ENCODE results near the gene NHP2.
A peak's percentile ranks its signal among the peaks of the same experiment; 100 is the strongest.

Gene NHP2

GRCh38 chr5:178142642-178143041 is 11.0 kb downstream of the NHP2 start:
- no peak overlapping the region for H3K27ac ChIP-seq (replicated peaks; ENCODE audit: low read length)
- H3K4me3 ChIP-seq (ENCODE audit: low read length in 2 of 2) = no peak overlapping the region
- no peak overlapping the region for H2BK12ac ChIP-seq (ENCODE audit: low read length)
- no peak overlapping the region for H2BK5ac ChIP-seq (ENCODE audit: low read length)
- no peak overlapping the region for H2BK120ac ChIP-seq (ENCODE audit: low read depth, low read length)
- H3K4me1 ChIP-seq (ENCODE audit: control insufficient read depth in 2 of 2, insufficient read depth in 1 of 2, low read depth in 1 of 2, low read length in 2 of 2) = no peaks in the 10 kb centered on the region
- H3K79me1 ChIP-seq (ENCODE audit: low read depth, low read length) = peaks cover 5% of the 10 kb centered on the region
- WGBS, 2 donors (ENCODE audit: extremely low coverage in 2 of 2, insufficient read length in 2 of 2, insufficient replicate concordance in 1 of 2) = no CpG with 5 or more reads among the region's 20 CpGs
- H3K36me3 ChIP-seq (replicated peaks in 1 of 2; ENCODE audit: control insufficient read depth in 2 of 2, insufficient read depth in 2 of 2, low read length in 2 of 2) = peaks cover 38 to 94% of the 10 kb centered on the region in 2 donors
- H2BK15ac ChIP-seq (ENCODE audit: low read length) = no peak overlapping the region
- no peaks in the 10 kb centered on the region for H3K9me3 ChIP-seq (replicated peaks in 1 of 2; ENCODE audit: control insufficient read depth in 2 of 2, insufficient read depth in 1 of 2, low read depth in 1 of 2, low read length in 2 of 2)
- DNase-seq (ENCODE audit: low spot score) = no peak
- H3K27me3 ChIP-seq (ENCODE audit: control insufficient read depth in 3 of 3, insufficient read depth in 3 of 3, low read depth in 1 of 3, low read length in 3 of 3) = no peaks in the 10 kb centered on the region
- H3K23ac ChIP-seq (ENCODE audit: low read depth, low read length, poor library complexity) = no peak overlapping the region
- no peak overlapping the region for H3K4me2 ChIP-seq (ENCODE audit: insufficient read depth, low read length, poor library complexity, severe bottlenecking)
- H3K14ac ChIP-seq (ENCODE audit: low read length) = no peak overlapping the region
- no peak overlapping the region for H2AK5ac ChIP-seq (ENCODE audit: low read depth, low read length)
- no peak overlapping the region for H2AFZ ChIP-seq (ENCODE audit: low read length)
- H3K4ac ChIP-seq (ENCODE audit: low read length) = no peak overlapping the region
- H4K91ac ChIP-seq (ENCODE audit: low read depth, low read length, poor library complexity) = no peak overlapping the region
- H3K9ac ChIP-seq (ENCODE audit: low read depth, low read length, poor library complexity) = no peak overlapping the region
- no peak overlapping the region for H4K8ac ChIP-seq (ENCODE audit: low read depth, low read length)
- H3K18ac ChIP-seq (ENCODE audit: low read length) = no peak overlapping the region

GRCh38 chr5:178141550-178141949 is 12.1 kb downstream of the NHP2 start:
- no peak overlapping the region for H3K27ac ChIP-seq (replicated peaks; ENCODE audit: low read length)
- no peak overlapping the region for H3K4me2 ChIP-seq (ENCODE audit: insufficient read depth, low read length, poor library complexity, severe bottlenecking)
- no peak overlapping the region for H2BK5ac ChIP-seq (ENCODE audit: low read length)
- no peak overlapping the region for H2AK5ac ChIP-seq (ENCODE audit: low read depth, low read length)
- H2BK15ac ChIP-seq (ENCODE audit: low read length) = no peak overlapping the region
- no peak overlapping the region for H3K4ac ChIP-seq (ENCODE audit: low read length)
- no peak overlapping the region for H2AFZ ChIP-seq (ENCODE audit: low read length)
- H3K18ac ChIP-seq (ENCODE audit: low read length) = no peak overlapping the region
- H3K9me3 ChIP-seq (replicated peaks in 1 of 2; ENCODE audit: control insufficient read depth in 2 of 2, insufficient read depth in 1 of 2, low read depth in 1 of 2, low read length in 2 of 2) = no peaks in the 10 kb centered on the region
- peaks cover 32 to 92% of the 10 kb centered on the region in 2 donors for H3K36me3 ChIP-seq (replicated peaks in 1 of 2; ENCODE audit: control insufficient read depth in 2 of 2, insufficient read depth in 2 of 2, low read length in 2 of 2)
- no peaks in the 10 kb centered on the region for H3K4me1 ChIP-seq (ENCODE audit: control insufficient read depth in 2 of 2, insufficient read depth in 1 of 2, low read depth in 1 of 2, low read length in 2 of 2)
- H2BK120ac ChIP-seq (ENCODE audit: low read depth, low read length) = no peak overlapping the region
- no CpG with 5 or more reads among the region's 4 CpGs for WGBS, 2 donors (ENCODE audit: extremely low coverage in 2 of 2, insufficient read length in 2 of 2, insufficient replicate concordance in 1 of 2)
- H3K9ac ChIP-seq (ENCODE audit: low read depth, low read length, poor library complexity) = no peak overlapping the region
- no peak overlapping the region for H4K8ac ChIP-seq (ENCODE audit: low read depth, low read length)
- H3K23ac ChIP-seq (ENCODE audit: low read depth, low read length, poor library complexity) = no peak overlapping the region
- no peak overlapping the region for H3K14ac ChIP-seq (ENCODE audit: low read length)
- DNase-seq (ENCODE audit: low spot score) = no peak
- H4K91ac ChIP-seq (ENCODE audit: low read depth, low read length, poor library complexity) = no peak overlapping the region
- no peaks in the 10 kb centered on the region for H3K27me3 ChIP-seq (ENCODE audit: control insufficient read depth in 3 of 3, insufficient read depth in 3 of 3, low read depth in 1 of 3, low read length in 3 of 3)
- H3K4me3 ChIP-seq (ENCODE audit: low read length in 2 of 2) = no peak overlapping the region
- H3K79me1 ChIP-seq (ENCODE audit: low read depth, low read length) = peaks cover 2% of the 10 kb centered on the region
- no peak overlapping the region for H2BK12ac ChIP-seq (ENCODE audit: low read length)

DNA sequence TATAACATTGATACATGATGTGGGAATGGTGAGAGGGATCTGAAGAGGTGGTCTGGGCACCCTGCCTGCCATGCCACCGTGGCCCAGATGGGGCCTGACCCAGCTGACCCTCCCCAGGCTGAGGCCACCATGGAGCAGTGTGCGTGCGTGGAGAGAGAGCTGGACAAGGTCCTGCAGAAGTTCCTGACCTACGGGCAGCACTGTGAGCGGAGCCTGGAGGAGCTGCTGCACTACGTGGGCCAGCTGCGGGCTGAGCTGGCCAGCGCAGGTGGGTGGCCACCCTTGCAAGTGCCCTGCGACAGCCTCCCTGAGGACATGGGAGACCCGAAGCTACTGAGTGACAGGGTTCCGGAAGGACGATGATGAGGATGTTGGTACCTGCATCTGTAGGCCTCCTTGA is 15.7 kb downstream of the NHP2 start:
- no peak overlapping the region for H3K4ac ChIP-seq (ENCODE audit: low read length)
- no peak overlapping the region for H3K14ac ChIP-seq (ENCODE audit: low read length)
- peaks cover 20 to 87% of the 10 kb centered on the region in 2 donors for H3K36me3 ChIP-seq (replicated peaks in 1 of 2; ENCODE audit: control insufficient read depth in 2 of 2, insufficient read depth in 2 of 2, low read length in 2 of 2)
- DNase-seq (ENCODE audit: low spot score) = no peak
- no peak overlapping the region for H3K27ac ChIP-seq (replicated peaks; ENCODE audit: low read length)
- no CpG with 5 or more reads among the region's 12 CpGs for WGBS, 2 donors (ENCODE audit: extremely low coverage in 2 of 2, insufficient read length in 2 of 2, insufficient replicate concordance in 1 of 2)
- H3K4me3 ChIP-seq (ENCODE audit: low read length in 2 of 2) = peak overlapping the region in 1 of 2 donors; percentile 62
- no peaks in the 10 kb centered on the region for H3K4me1 ChIP-seq (ENCODE audit: control insufficient read depth in 2 of 2, insufficient read depth in 1 of 2, low read depth in 1 of 2, low read length in 2 of 2)
- H3K9ac ChIP-seq (ENCODE audit: low read depth, low read length, poor library complexity) = peak overlapping the region; percentile 65
- H3K9me3 ChIP-seq (replicated peaks in 1 of 2; ENCODE audit: control insufficient read depth in 2 of 2, insufficient read depth in 1 of 2, low read depth in 1 of 2, low read length in 2 of 2) = no peaks in the 10 kb centered on the region
- no peak overlapping the region for H2BK5ac ChIP-seq (ENCODE audit: low read length)
- no peak overlapping the region for H2BK15ac ChIP-seq (ENCODE audit: low read length)
- no peak overlapping the region for H2AK5ac ChIP-seq (ENCODE audit: low read depth, low read length)
- H3K79me1 ChIP-seq (ENCODE audit: low read depth, low read length) = no peaks in the 10 kb centered on the region
- H3K23ac ChIP-seq (ENCODE audit: low read depth, low read length, poor library complexity) = no peak overlapping the region
- H2BK120ac ChIP-seq (ENCODE audit: low read depth, low read length) = no peak overlapping the region
- no peaks in the 10 kb centered on the region for H3K27me3 ChIP-seq (ENCODE audit: control insufficient read depth in 3 of 3, insufficient read depth in 3 of 3, low read depth in 1 of 3, low read length in 3 of 3)
- no peak overlapping the region for H3K4me2 ChIP-seq (ENCODE audit: insufficient read depth, low read length, poor library complexity, severe bottlenecking)
- no peak overlapping the region for H4K8ac ChIP-seq (ENCODE audit: low read depth, low read length)
- no peak overlapping the region for H2AFZ ChIP-seq (ENCODE audit: low read length)
- peak overlapping the region; percentile 83 for H4K91ac ChIP-seq (ENCODE audit: low read depth, low read length, poor library complexity)
- H2BK12ac ChIP-seq (ENCODE audit: low read length) = no peak overlapping the region
- no peak overlapping the region for H3K18ac ChIP-seq (ENCODE audit: low read length)

GRCh38 chr5:178136990-178137389 is 16.7 kb downstream of the NHP2 start:
- Histone ChIP-seq H3K4me3 (ENCODE audit: low read length in 2 of 2) (peak overlapping the region in 1 of 2 donors; percentile 61), H2BK15ac (ENCODE audit: low read length) (no peak overlapping the region), H3K27me3 (ENCODE audit: control insufficient read depth in 3 of 3, insufficient read depth in 3 of 3, low read depth in 1 of 3, low read length in 3 of 3) (no peaks in the 10 kb centered on the region), H3K4me1 (ENCODE audit: control insufficient read depth in 2 of 2, insufficient read depth in 1 of 2, low read depth in 1 of 2, low read length in 2 of 2) (no peaks in the 10 kb centered on the region), H2BK12ac (ENCODE audit: low read length) (no peak overlapping the region), H3K4me2 (ENCODE audit: insufficient read depth, low read length, poor library complexity, severe bottlenecking) (no peak overlapping the region), H3K27ac (replicated peaks; ENCODE audit: low read length) (no peak overlapping the region), H2AK5ac (ENCODE audit: low read depth, low read length) (no peak overlapping the region), H2AFZ (ENCODE audit: low read length) (no peak overlapping the region), H3K79me1 (ENCODE audit: low read depth, low read length) (no peaks in the 10 kb centered on the region), H3K18ac (ENCODE audit: low read length) (no peak overlapping the region), H3K4ac (ENCODE audit: low read length) (no peak overlapping the region), H3K14ac (ENCODE audit: low read length) (no peak overlapping the region), H3K9me3 (replicated peaks in 1 of 2; ENCODE audit: control insufficient read depth in 2 of 2, insufficient read depth in 1 of 2, low read depth in 1 of 2, low read length in 2 of 2) (no peaks in the 10 kb centered on the region), H4K8ac (ENCODE audit: low read depth, low read length) (no peak overlapping the region), H2BK120ac (ENCODE audit: low read depth, low read length) (no peak overlapping the region), H3K23ac (ENCODE audit: low read depth, low read length, poor library complexity) (peak overlapping the region; percentile 60), H2BK5ac (ENCODE audit: low read length) (no peak overlapping the region), H3K9ac (ENCODE audit: low read depth, low read length, poor library complexity) (no peak overlapping the region), H3K36me3 (replicated peaks in 1 of 2; ENCODE audit: control insufficient read depth in 2 of 2, insufficient read depth in 2 of 2, low read length in 2 of 2) (peaks cover 16 to 77% of the 10 kb centered on the region in 2 donors), H4K91ac (ENCODE audit: low read depth, low read length, poor library complexity) (no peak overlapping the region)
- no CpG with 5 or more reads among the region's 10 CpGs for WGBS, 2 donors (ENCODE audit: extremely low coverage in 2 of 2, insufficient read length in 2 of 2, insufficient replicate concordance in 1 of 2)
- no peak for DNase-seq (ENCODE audit: low spot score)
